HG02943 (cell line): ENCODE data around the gene DCLK1.
A peak's percentile ranks its signal among the peaks of the same experiment; 100 is the strongest.

ENCODE experiments used
- ATAC-seq: cut with Tn5 transposase; IDR thresholded peaks from one replicate; pipeline ENCODE4 v1.9.1; 2021; ENCODE audit warnings: mild to moderate bottlenecking, low read depth, moderate library complexity; ENCODE audit not compliant: unreplicated experiment

The DCLK1 gene

DNA sequence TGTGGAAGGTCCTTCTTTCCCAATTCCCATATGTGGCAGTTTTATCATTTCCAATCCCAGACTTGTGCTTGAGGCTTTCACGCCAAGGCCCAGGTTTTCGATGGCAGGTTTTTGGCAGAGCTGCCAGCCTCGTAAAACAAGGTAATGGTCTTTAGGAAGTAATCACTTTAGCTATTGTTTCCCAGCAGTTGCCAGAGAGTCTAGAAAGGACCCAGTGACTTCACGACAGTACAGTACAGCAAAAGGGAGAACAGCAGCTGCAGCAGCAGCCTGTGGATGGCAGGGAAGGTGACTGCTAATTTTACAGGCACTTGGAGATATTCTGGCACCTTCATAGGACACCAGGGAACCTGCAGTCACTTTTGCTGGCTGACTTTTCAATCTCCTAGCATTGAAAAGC, 363.1 kb downstream of the DCLK1 start:
- no peak for ATAC-seq

GRCh38 chr13:35767256-35767976, 363.8 kb downstream of the DCLK1 start:
- no peak for ATAC-seq

- no peak for ATAC-seq
Observed at GRCh38 chr13:35766663-35767062, 364.5 kb downstream of the DCLK1 start.

DNA sequence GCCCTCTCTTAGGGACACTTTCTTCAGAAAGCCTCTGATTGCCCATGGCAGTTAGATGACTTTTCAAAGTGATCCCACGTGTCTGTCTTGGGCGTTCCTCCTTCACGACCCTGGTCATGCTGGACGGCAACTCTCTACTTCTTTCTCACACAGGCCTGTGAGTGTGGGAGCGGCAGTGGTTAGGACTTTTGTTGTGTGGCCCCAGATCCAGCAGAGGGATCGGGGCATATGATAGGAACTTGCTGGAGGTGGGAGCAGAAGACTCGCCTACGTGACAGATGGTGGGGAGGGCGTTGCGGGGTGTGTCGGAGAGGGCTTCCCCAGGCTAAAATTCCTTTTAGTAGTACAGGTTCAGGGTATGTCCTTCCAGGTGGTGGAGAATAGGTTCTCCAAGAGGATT, 365.2 kb downstream of the DCLK1 start:
- no peak for ATAC-seq

DNA sequence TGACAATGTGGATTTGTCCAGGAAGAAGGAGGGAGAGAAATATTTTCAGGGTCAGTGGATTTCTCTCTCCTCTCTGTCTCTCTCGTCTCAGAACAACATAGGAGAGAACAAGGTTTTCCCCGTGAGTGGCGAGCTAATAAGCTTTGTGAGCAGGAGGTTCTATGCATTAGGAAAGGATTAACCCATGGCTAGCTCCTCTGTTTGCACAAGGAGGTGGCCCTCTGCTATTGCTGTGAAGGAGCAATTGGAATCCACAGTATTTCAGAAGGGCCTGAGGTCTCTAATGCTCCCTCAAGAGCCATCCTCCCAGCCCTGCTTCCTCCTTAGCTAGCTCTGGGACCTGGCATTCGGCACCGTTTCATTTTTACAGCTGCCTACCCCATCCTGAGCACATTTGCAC, 365.8 kb downstream of the DCLK1 start:
- no peak for ATAC-seq

DNA sequence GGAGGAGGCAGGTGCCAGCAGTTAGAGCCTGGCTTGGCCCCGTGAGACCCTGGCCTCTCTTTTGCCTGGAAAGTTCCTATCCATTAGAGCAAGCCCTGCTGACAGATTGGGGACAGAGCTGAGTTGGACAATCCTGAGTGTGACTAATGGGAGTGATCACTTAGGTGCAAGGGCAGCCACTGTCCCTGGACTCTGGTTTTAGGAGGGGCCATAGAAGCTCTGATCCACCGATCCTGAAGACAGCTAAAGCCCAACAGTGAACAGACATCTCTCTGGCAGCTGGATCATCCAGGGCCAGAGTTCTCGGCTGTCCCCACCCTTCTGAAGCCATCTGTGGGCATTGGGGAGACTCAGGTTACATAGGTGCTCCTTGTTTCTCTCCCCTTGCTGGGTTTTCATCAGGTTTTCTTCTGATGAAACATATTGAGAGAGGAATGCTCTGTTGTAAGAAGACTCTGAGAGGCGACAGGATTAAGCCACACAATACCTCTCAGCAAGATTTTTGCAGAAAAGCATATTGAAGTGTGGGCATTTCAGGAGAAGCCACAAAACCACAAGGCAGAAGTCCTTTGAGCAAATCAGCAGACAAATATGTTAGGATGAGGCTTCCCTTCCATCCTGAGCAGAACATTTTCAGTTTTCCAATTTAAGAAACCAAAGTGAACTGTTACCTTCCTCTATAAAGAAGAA, 366.7 kb downstream of the DCLK1 start:
- ATAC-seq = no peak

DNA sequence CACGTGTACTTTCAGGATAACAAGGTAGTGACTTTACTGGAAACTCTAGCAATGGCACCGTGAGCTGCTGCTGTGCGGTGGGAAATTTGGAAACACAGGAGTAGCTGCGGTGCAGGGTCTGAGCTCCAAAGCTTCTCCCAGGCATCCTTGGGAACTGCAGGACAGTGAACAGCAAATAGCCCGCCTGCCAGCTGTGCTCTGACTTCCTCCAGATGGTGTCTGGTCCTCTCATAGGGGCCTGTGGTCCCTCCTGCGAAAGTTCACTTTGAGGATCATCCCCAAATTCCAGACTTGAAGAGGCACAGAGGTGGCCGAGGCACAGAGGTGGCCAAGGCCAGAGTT, 367.4 kb downstream of the DCLK1 start:
- ATAC-seq = no peak

DNA sequence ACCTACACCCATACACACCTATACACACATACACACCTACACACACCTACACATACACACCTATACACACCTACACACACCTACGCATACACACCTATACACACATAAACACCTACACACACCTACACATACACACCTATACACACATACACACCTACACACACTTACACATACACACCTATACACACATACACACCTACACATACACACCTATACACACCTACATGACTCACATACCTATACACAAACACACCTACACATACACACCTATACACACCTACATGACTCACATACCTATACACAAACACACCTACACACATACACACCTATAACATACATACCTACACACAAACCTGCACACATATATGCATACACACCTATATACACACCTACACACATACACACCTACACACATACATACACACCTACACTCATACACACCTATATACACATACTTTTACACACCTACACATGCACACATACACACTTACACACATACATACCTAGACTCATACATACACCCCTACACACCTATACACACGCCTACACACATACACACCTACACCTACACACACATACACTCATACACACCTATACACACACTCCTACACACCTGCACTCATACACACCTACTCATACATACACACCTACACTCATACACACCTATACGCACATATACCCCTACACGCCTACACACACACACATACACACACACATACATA, 368.0 kb downstream of the DCLK1 start:
- ATAC-seq = no peak

- ATAC-seq = no peak
Observed at GRCh38 chr13:35761440-35762252, 369.5 kb downstream of the DCLK1 start.

DNA sequence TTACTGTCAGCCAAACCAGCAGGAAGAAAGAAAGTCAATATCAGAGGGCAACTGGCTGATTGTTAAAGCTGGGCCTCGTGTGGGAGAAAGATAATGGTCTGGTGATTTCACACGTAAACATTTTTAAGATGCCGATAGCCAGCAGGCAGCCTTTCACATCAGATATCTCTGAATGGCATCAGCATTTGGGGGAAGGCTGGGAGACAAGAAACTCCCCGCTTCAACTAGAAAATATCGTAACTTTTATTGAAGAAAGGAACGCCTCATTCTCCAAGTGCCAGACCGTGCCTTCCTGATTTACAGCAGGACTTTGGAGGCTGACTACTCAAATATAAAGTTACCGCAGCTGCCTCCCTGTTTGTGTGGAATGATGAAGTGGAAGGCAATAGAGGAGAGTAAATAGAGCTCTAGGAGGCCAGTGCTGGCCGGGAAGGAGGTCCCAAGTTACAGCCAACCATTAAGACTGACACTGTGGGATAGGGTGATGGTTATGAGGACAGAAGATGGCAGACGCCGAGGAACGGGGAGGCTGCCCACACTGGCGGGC, 370.4 kb downstream of the DCLK1 start:
- no peak for ATAC-seq

DNA sequence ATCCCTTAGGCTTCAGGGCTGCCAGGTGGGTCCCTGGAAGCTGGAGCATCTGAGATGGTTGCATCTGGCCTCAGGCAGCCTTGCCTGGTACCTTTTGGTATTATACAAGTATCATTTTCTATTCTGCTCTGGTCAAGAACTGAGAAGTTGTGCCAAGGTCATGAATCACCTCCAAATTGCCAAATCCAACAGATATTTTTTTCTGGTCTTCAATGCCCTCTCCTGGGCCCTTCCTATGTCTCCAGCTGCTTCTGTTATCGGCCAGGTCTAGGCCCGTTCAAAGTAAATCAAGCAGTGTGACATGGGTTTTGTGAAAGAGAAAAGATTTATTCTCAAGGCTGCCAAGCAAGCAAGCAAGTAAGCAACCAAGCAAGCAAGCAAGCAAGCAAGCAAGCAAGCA, 383.6 kb downstream of the DCLK1 start:
- no peak for ATAC-seq

GRCh38 chr13:35744566-35745178, 386.5 kb downstream of the DCLK1 start:
- no peak for ATAC-seq

DNA sequence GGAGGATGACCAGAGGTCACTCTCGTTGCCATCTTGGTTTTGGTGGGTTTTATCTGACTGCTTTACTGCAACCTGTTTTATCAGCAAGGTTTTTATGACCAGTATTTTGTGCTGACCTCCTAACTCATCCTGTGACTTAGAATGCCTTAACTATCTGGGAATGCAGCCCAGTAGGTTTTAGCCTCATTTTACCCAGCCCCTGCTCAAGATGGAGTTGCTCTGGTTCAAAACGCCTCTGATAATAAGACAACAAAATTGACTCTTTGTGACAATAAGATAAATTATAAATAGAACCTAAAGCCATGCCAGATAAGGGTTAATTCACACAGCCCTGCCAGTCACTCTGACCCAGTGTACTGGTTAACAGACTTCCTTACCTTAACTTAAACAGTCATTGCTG, 387.0 kb downstream of the DCLK1 start:
- ATAC-seq = no peak

- ATAC-seq = no peak
Observed at GRCh38 chr13:35743165-35743564, 388.0 kb downstream of the DCLK1 start.

DNA sequence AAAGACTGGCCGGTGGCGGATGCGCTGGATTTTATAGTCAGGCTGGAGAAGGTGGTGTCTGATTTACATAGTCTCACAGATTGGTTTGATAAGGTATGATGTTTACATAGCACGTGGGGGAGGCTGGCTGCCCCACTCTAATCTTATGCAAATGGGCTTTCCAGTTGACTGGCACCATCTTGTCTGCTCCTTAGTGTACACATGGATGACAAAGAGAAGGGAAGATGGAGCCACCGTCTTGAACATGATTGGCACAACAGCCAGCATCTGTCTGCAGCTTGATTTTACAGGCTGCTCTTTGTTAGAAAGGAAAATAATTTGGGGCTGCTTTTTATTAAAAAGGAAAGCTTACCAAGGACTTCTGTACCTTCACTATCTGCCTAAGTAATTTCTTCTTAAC, 389.5 kb downstream of the DCLK1 start:
- ATAC-seq = no peak

DNA sequence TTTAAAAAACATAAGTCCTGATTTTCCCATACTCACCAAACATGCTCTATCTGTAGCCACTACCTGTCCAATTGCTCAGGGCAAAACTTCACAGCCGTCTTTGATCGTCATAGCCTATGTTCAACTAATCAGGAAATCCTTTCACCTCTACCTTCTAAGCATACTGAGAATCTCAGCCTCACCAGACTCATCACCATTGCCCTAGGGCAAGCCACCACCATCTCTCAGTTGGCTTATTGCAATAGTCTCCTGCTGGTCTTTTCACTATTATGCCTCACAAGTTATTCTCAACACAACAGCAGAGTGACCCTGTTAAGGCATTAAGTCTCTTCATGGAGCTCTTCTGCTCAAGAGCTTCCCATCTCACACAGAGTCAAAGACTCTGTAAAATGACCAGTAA, 394.3 kb downstream of the DCLK1 start:
- ATAC-seq = no peak

GRCh38 chr13:35733827-35734226, 397.4 kb downstream of the DCLK1 start:
- no peak for ATAC-seq

DNA sequence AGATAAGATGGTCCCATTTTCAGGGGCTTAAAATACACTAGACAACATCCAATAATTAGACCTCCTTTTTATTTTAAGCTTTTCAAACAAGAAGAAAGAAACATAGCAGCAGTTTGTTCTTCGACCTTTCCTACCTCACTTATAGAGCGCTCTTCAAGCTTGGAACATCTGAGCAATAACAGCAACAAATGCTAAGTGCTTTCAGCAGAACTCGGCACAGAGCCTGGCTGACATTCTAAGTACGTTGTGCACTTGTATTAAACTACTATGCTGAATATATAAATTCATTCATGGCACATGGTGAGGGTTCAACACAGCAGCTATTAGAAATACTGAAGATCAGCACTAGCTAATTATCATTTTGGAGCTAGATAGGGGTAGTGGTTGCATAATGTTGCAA, 398.6 kb downstream of the DCLK1 start:
- no peak for ATAC-seq

DNA sequence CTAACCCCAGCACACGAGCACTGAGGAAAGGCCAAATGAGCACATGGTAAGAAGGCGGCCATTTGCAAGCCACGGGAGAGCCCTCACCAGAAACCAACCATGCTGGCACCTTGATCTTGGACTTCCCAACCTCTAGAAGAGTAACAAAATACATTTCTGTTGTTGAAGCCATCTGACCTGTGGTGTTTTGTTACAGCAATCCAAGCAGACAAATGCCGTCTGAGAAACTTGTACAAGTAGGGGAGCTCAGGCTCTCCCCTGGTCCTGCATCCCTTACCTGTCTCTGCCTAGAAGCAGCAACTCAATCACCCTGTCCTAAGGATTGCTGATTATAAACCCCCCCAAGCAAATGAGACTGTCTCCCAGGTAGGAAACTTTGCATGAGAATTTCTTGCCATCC, 399.7 kb downstream of the DCLK1 start:
- no peak for ATAC-seq

DNA sequence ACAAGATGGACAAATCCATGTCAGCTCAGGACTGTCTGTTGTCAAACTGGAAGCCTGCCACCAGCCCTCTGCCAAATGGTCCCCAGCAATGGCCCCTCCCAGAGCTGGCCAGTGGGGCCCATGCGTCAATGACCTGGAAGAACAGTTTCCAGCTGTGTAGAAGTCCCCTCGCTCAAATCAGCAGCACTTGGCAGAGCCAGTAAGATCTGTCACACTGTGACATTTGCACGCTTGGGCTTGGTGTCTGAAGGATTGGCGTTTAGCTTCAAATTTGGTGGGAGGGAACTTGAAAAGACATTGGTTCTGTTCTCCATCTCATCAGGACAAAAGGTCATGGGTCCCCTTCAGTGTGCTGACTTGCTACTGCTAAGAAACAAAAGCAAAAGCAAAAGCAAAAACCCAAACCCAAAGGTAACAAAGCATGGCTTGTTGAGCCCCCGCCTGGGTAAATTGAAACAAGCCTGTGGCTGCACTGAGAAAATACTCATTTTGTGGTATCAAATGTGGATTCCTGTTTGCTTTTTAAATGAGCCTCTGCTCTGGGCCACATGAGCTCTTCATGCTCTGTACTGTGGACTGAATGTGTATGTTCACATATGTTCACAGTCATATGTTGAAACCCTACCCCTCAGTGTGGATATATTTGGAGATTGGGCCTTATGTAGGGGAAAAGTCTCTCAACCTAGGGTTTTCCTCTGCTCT, 401.1 kb downstream of the DCLK1 start:
- ATAC-seq = peak; percentile 90
